Keratinocyte (primary cell): Measurements from ENCODE around the gene PADI1. TPM values are rescaled to one million over a fixed set of nuclear protein-coding genes. Genes with fewer than 3 reads are reported as not detected.

Experiments
- DNase-seq: peaks from one replicate; pipeline ENCODE4 v3.0.0-alpha.2; 2011; ENCODE audit warnings: low read depth, missing footprints, low spot score
- FAIRE-seq: peaks from 2 replicates; lab custom pipeline; 2011; peaks lifted over from hg19 to GRCh38; lab: Jason Lieb, UNC
- H2AFZ ChIP-seq: 2 replicates; pipeline ENCODE4 v1.6.0; 2012; ENCODE audit warnings: low read length, control low read depth, inconsistent platforms; ENCODE audit not compliant: control insufficient read depth
- H3K27ac ChIP-seq: 2 replicates; pipeline ENCODE4 v1.5.1; 2011; ENCODE audit warnings: low read length; ENCODE audit not compliant: control insufficient read depth, insufficient read depth
- H3K27me3 ChIP-seq: 3 replicates; pipeline ENCODE4 v1.6.0; 2011; ENCODE audit warnings: low read length; ENCODE audit not compliant: control insufficient read depth, insufficient read depth; ENCODE audit errors: extremely low read depth
- H3K36me3 ChIP-seq, 2 experiments: 2 replicates in 1 of 2; 3 replicates in 1 of 2; pipeline ENCODE4 v1.5.1; 2011; ENCODE audit warnings: low read length in 2 of 2, mild to moderate bottlenecking in 1 of 2; ENCODE audit not compliant: control insufficient read depth in 2 of 2, insufficient read depth in 2 of 2; ENCODE audit errors: extremely low read depth in 1 of 2
- H3K4me1 ChIP-seq: 3 replicates; pipeline ENCODE4 v1.5.1; 2011; ENCODE audit warnings: low read length; ENCODE audit not compliant: control insufficient read depth, insufficient read depth; ENCODE audit errors: extremely low read depth
- H3K4me2 ChIP-seq: 3 replicates; pipeline ENCODE4 v1.6.0; 2011; ENCODE audit warnings: low read depth, low read length; ENCODE audit not compliant: control insufficient read depth, insufficient read depth; ENCODE audit errors: extremely low read depth
- H3K4me3 ChIP-seq, 3 experiments: fragments of 200-600 bp in 1 of 3; sonication (generic) in 1 of 3; 2 replicates in 2 of 3; 3 replicates in 1 of 3; pipeline ENCODE4 v1.5.1; 2011 to 2016; ENCODE audit warnings: low read length in 3 of 3, mild to moderate bottlenecking in 3 of 3, control low read depth in 2 of 3, inconsistent platforms in 1 of 3, low read depth in 1 of 3, mixed read lengths in 1 of 3, mixed run types in 1 of 3, moderate library complexity in 1 of 3; ENCODE audit not compliant: control insufficient read depth in 2 of 3, insufficient read depth in 2 of 3; ENCODE audit errors: extremely low read depth in 1 of 3
- H3K79me2 ChIP-seq: 2 replicates; pipeline ENCODE4 v1.6.0; 2012; ENCODE audit warnings: low read length; ENCODE audit not compliant: control insufficient read depth, insufficient read depth
- H3K9ac ChIP-seq: 3 replicates; pipeline ENCODE4 v1.6.0; 2011; ENCODE audit warnings: low read length; ENCODE audit not compliant: control insufficient read depth, insufficient read depth; ENCODE audit errors: extremely low read depth
- H3K9me1 ChIP-seq: 3 replicates; pipeline ENCODE4 v1.6.0; 2011; ENCODE audit warnings: low read length; ENCODE audit not compliant: control insufficient read depth, insufficient read depth; ENCODE audit errors: extremely low read depth
- H3K9me3 ChIP-seq: 2 replicates; pipeline ENCODE4 v1.5.1; 2012; ENCODE audit warnings: low read depth, low read length; ENCODE audit not compliant: control insufficient read depth
- H4K20me1 ChIP-seq: 3 replicates; pipeline ENCODE4 v1.6.0; 2011; ENCODE audit warnings: low read length; ENCODE audit not compliant: control insufficient read depth, insufficient read depth; ENCODE audit errors: extremely low read depth
- CTCF ChIP-seq, 3 experiments: IDR thresholded peaks in 1 of 3; conservative IDR thresholded peaks in 1 of 3; optimal IDR thresholded peaks in 1 of 3; 2 replicates in 2 of 3; 3 replicates in 1 of 3; pipeline versions ENCODE3 to v1.5.1; 2011; ENCODE audit warnings: low read length in 3 of 3, mild to moderate bottlenecking in 3 of 3, moderate library complexity in 2 of 3, control low read depth in 1 of 3, inconsistent platforms in 1 of 3; ENCODE audit not compliant: insufficient read depth in 2 of 3; ENCODE audit errors: extremely low read depth in 1 of 3
- EZH2 ChIP-seq: IDR thresholded peaks from one replicate; pipeline ENCODE4 v1.6.1; 2012; ENCODE audit warnings: inconsistent platforms, mild to moderate bottlenecking, low read length, moderate library complexity
- dilution Hi-C: fragments of 300-500 bp; cut with MboI; formaldehyde crosslinking; loops from one replicate; pipeline ENCODE4 v1.7.0; 2020; ENCODE audit warnings: low sequenced_read_pairs; ENCODE audit not compliant: extremely low pct_ligation_motif_present
- polyA plus RNA-seq, 5 experiments: library from polyadenylated mRNA; depleted of rRNA in 3 of 5; stranded (reverse) in 3 of 5; stranded (forward) in 1 of 5; unstranded in 1 of 5; fragments of >200 nt; gene quantifications; 1 replicate in 1 of 5; 2 replicates in 3 of 5; 3 replicates in 1 of 5; pipeline versions ENCODE4 v1.2.1 to v1.2.3, GENCODE V29; 2011 to 2012; ENCODE audit warnings: missing spikeins in 2 of 5, low read depth in 1 of 5, low replicate concordance in 1 of 5

PADI1 gene
- polyA plus RNA-seq, 1 donor (not counting 4 experiments of a cell fraction or from before 2014, with no cell fraction given): 0.96 TPM

- Histone ChIP-seq H2AFZ (no peak overlapping the region), H3K4me1 (peaks cover 5% of the 10 kb centered on the region), H3K79me2 (no peaks in the 10 kb centered on the region), H4K20me1 (no peaks in the 10 kb centered on the region), H3K9ac (no peak overlapping the region), H3K36me3 (peaks cover 0 to 1% of the 10 kb centered on the region in 2 experiments), H3K27me3 (no peaks in the 10 kb centered on the region), H3K27ac (no peak overlapping the region), H3K9me3 (no peaks in the 10 kb centered on the region), H3K4me3 (no peak overlapping the region), H3K4me2 (no peak overlapping the region), H3K9me1 (no peaks in the 10 kb centered on the region)
- TF ChIP-seq EZH2: no peak
- TF ChIP-seq CTCF (optimal IDR thresholded peaks at IDR 0.05 in 1 of 3, IDR thresholded peaks at IDR 0.05 in 1 of 3, conservative IDR thresholded peaks at IDR 0.05 in 1 of 3; ENCODE audit: extremely low read depth in 1 of 3, insufficient read depth in 2 of 3, low read length in 3 of 3): no peak
- dilution Hi-C loops: no loop called here
- no peak for FAIRE-seq
- no peak for DNase-seq
Observed at GRCh38 chr1:17270891-17271765, 66.2 kb downstream of the PADI1 start.

- Histone ChIP-seq H3K36me3 (peaks cover 0 to 1% of the 10 kb centered on the region in 2 experiments), H3K27me3 (no peaks in the 10 kb centered on the region), H4K20me1 (no peaks in the 10 kb centered on the region), H3K27ac (no peak overlapping the region), H3K4me3 (no peak overlapping the region), H3K9me3 (no peaks in the 10 kb centered on the region), H3K4me1 (peaks cover 14% of the 10 kb centered on the region), H3K9me1 (no peaks in the 10 kb centered on the region), H2AFZ (no peak overlapping the region), H3K9ac (no peak overlapping the region), H3K4me2 (no peak overlapping the region), H3K79me2 (no peaks in the 10 kb centered on the region)
- FAIRE-seq (no peak), DNase-seq (no peak)
- no peak for TF ChIP-seq EZH2
- TF ChIP-seq CTCF (optimal IDR thresholded peaks at IDR 0.05 in 1 of 3, IDR thresholded peaks at IDR 0.05 in 1 of 3, conservative IDR thresholded peaks at IDR 0.05 in 1 of 3; ENCODE audit: extremely low read depth in 1 of 3, insufficient read depth in 2 of 3, low read length in 3 of 3): no peak
- dilution Hi-C loops: no loop called here
Observed at GRCh38 chr1:17272066-17272465, 67.1 kb downstream of the PADI1 start.
